Stimulated activated CD4-positive, alpha-beta T cell treated with anti-CD3 and anti-CD28 coated beads, Interleukin-4, amount 100 ng/mL, for 24 hours (primary cell): ENCODE data around the gene DRICH1.
"Not testable (repeated sequence)": the region's sequence is repeated elsewhere in the genome, so short reads cannot be mapped to it uniquely, and the experiment has no call there.

Source experiments
- DNase-seq: peaks from one replicate; pipeline ENCODE4 v3.0.0-alpha.2; 2020

The DRICH1 gene

GRCh38 chr22:23565915-23566704 is 66.0 kb downstream of the DRICH1 start:
- DNase-seq: no peak

DNA sequence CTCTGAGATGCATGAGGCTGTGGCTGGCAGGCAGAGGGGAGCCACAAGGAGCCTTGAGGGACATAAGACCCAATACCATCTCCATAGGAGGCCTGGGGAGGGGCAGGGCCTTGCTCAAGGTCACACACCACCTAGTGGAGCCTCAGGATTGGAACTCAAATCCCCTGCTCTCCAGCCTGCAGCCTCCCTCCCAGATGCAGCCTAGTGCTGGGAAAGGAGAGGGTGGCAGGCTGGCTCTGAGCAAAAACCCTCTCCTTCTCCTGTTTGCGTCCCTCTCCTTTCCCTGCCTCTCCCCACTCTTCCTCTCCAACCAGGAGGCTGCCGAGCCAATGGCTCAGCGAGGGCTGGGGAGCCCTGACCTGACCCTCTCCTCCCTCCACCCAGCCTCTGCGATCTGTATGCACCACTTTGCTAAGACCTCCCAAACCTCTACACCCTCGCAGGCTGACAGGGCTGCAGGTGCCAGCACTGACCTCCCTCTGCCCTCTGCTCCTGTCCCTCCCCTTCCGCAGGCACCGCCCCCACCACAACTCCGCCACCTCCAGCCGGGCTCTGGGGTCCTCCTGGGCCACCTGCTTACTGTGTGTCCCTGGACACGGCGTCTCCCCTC is 66.7 kb downstream of the DRICH1 start:
- no peak for DNase-seq

DNA sequence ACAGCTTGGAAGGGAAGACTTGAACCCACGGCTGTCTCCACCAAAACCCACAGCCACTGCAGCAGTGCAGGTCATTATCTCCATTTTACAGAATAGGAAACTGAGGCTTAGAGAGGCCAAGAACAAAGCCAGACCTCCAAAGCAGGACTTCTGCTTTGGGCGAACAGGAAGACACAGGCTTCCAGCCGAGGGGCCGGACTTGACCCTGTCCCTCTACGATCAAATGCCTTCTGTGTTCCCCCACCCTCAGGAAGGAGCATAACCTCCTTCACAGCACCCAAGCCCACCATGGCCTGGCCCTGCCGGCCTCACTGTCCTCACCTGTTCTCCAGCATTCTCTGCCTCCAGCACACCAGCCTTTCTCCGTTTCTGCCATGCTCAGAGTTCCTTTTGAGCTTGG is 67.8 kb downstream of the DRICH1 start:
- no peak for DNase-seq

DNA sequence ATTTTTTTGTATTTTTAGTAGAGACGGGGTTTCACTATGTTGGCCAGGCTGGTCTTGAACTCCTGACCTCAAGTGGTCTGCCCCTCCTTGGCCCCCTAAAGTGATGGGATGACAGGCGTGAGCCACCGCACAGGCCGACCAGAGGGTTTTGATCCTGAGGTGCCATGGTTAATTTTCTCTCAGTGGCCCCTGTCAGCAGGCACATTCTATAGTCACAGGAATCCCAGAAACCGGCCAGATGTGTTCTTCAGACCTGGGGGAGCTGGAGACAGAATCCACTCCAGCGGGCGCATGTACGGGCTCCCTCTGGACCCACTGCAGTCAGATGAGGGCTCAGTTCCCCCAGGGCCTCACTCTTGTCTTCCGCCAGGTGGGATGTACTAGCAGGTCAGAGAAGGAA is 69.0 kb downstream of the DRICH1 start:
- no peak for DNase-seq

- DNase-seq: no peak
These were observed 69.9 kb downstream of the DRICH1 start for GRCh38 chr22:23562186-23562585.

DNA sequence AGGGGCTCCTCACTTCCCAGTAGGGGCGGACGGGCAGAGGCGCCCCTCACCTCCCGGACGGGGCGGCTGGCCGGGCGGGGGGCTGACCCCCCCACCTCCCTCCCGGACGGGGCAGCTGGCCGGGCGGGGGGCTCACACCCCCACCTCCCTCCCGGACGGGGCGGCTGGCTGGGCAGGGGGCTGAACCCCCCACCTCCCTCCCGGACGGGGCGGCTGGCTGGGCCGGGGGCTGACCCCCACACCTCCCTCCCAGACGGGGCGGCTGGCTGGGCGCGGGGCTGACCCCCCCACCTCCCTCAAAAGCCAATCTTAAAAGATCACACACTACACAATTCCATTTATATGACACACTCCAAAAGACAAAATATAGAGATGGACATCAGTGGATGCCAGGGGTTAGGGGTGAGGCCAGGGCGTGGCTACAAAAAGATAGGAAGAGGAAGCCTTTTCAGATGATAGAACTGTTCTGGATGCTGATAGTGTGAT is 71.1 kb downstream of the DRICH1 start:
- DNase-seq: not testable (repeated sequence)

DNA sequence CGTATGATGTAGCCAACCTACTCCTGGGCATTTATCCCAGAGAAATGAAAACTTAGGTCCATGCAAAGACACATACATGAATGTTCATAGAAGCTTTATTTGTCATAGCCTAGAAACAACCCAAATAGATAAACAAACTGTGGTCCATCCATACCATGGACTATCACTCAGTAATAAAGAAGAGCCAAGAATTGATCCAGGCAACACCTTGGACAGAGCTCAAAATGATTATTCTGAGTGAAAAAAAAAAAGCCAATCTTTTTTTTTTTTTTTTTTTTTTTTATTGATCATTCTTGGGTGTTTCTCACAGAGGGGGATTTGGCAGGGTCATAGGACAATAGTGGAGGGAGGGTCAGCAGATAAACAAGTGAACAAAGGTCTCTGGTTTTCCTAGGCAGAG is 71.9 kb downstream of the DRICH1 start:
- DNase-seq: not testable (repeated sequence)
